OCI-LY1 (cell line): Measurements from ENCODE around the gene EFCAB7.

Experiments
- H2AFZ ChIP-seq: fragments of 200-600 bp; sonication (generic), shearing (Covaris generic); 2 replicates; pipeline ENCODE4 v1.6.0; 2014; ENCODE audit warnings: antibody characterized with exemption, mild to moderate bottlenecking, low read length
- H3F3A ChIP-seq: fragments of 200-600 bp; sonication (generic), shearing (Covaris generic); 2 replicates; pipeline ENCODE4 v1.6.0; 2014; ENCODE audit warnings: mild to moderate bottlenecking, antibody characterized with exemption, low read length, moderate library complexity; ENCODE audit not compliant: insufficient read depth
- H3K27ac ChIP-seq: fragments of 200-600 bp; sonication (generic); 2 replicates; pipeline ENCODE4 v1.5.1; 2014; ENCODE audit warnings: low read length, mixed run types, mild to moderate bottlenecking, low read depth; ENCODE audit not compliant: poor library complexity, severe bottlenecking
- H3K27me3 ChIP-seq: fragments of 200-600 bp; sonication (generic); 2 replicates; pipeline ENCODE4 v1.6.0; 2014; ENCODE audit warnings: antibody characterized with exemption, mild to moderate bottlenecking, low read length, moderate library complexity; ENCODE audit not compliant: insufficient read depth
- H3K36me3 ChIP-seq: fragments of 200-600 bp; sonication (generic); 2 replicates; pipeline ENCODE4 v1.6.1; 2014; ENCODE audit warnings: mild to moderate bottlenecking, antibody characterized with exemption, low read length, moderate library complexity, mixed read lengths; ENCODE audit not compliant: insufficient read depth
- H3K4me1 ChIP-seq: fragments of 200-600 bp; sonication (generic); 2 replicates; pipeline ENCODE4 v1.5.1; 2014; ENCODE audit warnings: mild to moderate bottlenecking, low read length, moderate library complexity; ENCODE audit not compliant: insufficient read depth, severe bottlenecking
- H3K4me2 ChIP-seq: fragments of 200-600 bp; sonication (generic), shearing (Covaris generic); 2 replicates; pipeline ENCODE4 v1.6.1; 2014; ENCODE audit warnings: low read length
- H3K4me3 ChIP-seq: fragments of 200-600 bp; sonication (generic); 2 replicates; pipeline ENCODE4 v1.5.1; 2014; ENCODE audit warnings: low read length, low read depth, mild to moderate bottlenecking, mixed read lengths; ENCODE audit not compliant: poor library complexity, severe bottlenecking
- H3K79me2 ChIP-seq: fragments of 200-600 bp; shearing (Covaris generic); 2 replicates; pipeline ENCODE4 v1.6.1; 2016; ENCODE audit warnings: mixed run types, low read length, mixed read lengths; ENCODE audit not compliant: insufficient read depth
- H3K9ac ChIP-seq: fragments of 200-600 bp; sonication (generic), shearing (Covaris generic); 2 replicates; pipeline ENCODE4 v1.6.1; 2014; ENCODE audit warnings: mild to moderate bottlenecking, low read length, mixed read lengths
- H3K9me2 ChIP-seq: fragments of 200-600 bp; sonication (generic), shearing (Covaris generic); 2 replicates; pipeline ENCODE4 v1.6.1; 2014; ENCODE audit warnings: low read depth, mild to moderate bottlenecking, low read length, mixed read lengths
- H3K9me3 ChIP-seq: fragments of 200-600 bp; shearing (Covaris generic); 2 replicates; pipeline ENCODE4 v1.6.1; 2014; ENCODE audit warnings: low read length, mixed read lengths
- H4K20me1 ChIP-seq: fragments of 200-600 bp; sonication (generic), shearing (Covaris generic); 2 replicates; pipeline ENCODE4 v1.6.0; 2016; ENCODE audit warnings: mild to moderate bottlenecking, low read length; ENCODE audit not compliant: insufficient read depth
- EZH2 ChIP-seq: fragments of 200-600 bp; sonication (generic), shearing (Covaris generic); IDR thresholded peaks from 2 replicates; pipeline ENCODE4 v1.8.0; 2017; ENCODE audit warnings: borderline replicate concordance, mixed run types, mild to moderate bottlenecking, antibody characterized with exemption, low read length, moderate library complexity, mixed read lengths
- TF ChIP-seq, protein P1 (sequence below): fragments of 200-600 bp; sonication (generic), shearing (Covaris generic); IDR thresholded peaks from 2 replicates; pipeline ENCODE4 v1.5.1; 2017; ENCODE audit warnings: mild to moderate bottlenecking, antibody characterized with exemption, low read length, moderate library complexity, mixed read lengths

The EFCAB7 gene

DNA sequence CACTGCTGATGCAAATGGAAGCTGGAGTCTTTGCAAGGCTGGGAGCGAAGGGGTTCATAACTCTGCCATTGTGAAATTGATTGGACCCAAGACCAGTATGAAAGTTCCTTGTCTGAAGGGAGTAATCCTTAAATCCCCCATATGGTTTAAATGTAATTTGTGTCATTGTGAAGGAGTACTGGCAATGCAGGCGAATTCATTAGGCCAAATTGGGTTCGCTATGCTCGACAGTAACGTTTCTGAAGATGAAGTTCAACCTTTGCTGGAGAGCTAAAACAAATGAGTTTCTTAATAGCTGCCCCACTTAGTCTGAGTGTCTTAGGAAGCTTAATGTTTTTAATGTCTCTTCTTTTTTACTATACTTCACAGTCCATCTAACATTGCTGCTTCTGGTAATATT is 97.3 kb downstream of the EFCAB7 start:
- peaks cover 17% of the 10 kb centered on the region for H3K4me1 ChIP-seq
- H4K20me1 ChIP-seq: no peaks in the 10 kb centered on the region
- H3K27ac ChIP-seq: no peak overlapping the region
- H3F3A ChIP-seq: no peaks in the 10 kb centered on the region
- H3K9me2 ChIP-seq: no peaks in the 10 kb centered on the region
- H3K4me2 ChIP-seq: no peak overlapping the region
- H3K9ac ChIP-seq: no peak overlapping the region
- no peak overlapping the region for H2AFZ ChIP-seq
- TF ChIP-seq EZH2: no peak
- TF ChIP-seq, protein P1, sequence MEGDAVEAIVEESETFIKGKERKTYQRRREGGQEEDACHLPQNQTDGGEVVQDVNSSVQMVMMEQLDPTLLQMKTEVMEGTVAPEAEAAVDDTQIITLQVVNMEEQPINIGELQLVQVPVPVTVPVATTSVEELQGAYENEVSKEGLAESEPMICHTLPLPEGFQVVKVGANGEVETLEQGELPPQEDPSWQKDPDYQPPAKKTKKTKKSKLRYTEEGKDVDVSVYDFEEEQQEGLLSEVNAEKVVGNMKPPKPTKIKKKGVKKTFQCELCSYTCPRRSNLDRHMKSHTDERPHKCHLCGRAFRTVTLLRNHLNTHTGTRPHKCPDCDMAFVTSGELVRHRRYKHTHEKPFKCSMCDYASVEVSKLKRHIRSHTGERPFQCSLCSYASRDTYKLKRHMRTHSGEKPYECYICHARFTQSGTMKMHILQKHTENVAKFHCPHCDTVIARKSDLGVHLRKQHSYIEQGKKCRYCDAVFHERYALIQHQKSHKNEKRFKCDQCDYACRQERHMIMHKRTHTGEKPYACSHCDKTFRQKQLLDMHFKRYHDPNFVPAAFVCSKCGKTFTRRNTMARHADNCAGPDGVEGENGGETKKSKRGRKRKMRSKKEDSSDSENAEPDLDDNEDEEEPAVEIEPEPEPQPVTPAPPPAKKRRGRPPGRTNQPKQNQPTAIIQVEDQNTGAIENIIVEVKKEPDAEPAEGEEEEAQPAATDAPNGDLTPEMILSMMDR: no peak
- H3K4me3 ChIP-seq: no peak overlapping the region
- no peaks in the 10 kb centered on the region for H3K79me2 ChIP-seq
- H3K27me3 ChIP-seq: no peaks in the 10 kb centered on the region
- H3K9me3 ChIP-seq: no peaks in the 10 kb centered on the region
- no peaks in the 10 kb centered on the region; the same call in 1 of the 2 replicates for H3K36me3 ChIP-seq

DNA sequence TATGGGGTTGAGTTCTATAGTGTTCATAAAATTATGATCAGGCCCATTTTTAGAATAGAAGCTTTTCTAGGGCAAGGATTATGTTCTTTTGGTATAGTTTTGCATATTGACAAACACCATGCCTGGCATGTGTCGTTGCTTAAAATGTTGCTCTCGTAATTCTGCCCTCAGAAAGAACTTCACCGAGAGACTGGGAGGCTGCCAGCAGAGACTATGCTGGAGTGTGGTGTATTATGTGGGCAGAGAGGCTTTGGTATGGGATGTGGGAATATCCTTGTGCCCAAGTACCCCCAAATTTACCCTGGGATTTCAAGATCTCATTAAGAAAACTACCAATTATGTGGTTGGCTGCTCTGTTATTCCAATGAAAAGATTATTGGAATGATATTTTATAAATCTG is 97.8 kb downstream of the EFCAB7 start:
- H3K27ac ChIP-seq: no peak overlapping the region
- H3K79me2 ChIP-seq: no peaks in the 10 kb centered on the region
- no peak overlapping the region for H3K4me3 ChIP-seq
- no peaks in the 10 kb centered on the region for H3K9me2 ChIP-seq
- no peaks in the 10 kb centered on the region for H3K9me3 ChIP-seq
- H4K20me1 ChIP-seq: no peaks in the 10 kb centered on the region
- TF ChIP-seq EZH2: no peak
- TF ChIP-seq, protein P1: no peak
- no peaks in the 10 kb centered on the region; the same call in 1 of the 2 replicates for H3K36me3 ChIP-seq
- peaks cover 17% of the 10 kb centered on the region for H3K4me1 ChIP-seq
- no peak overlapping the region for H3K9ac ChIP-seq
- no peak overlapping the region for H2AFZ ChIP-seq
- H3F3A ChIP-seq: no peaks in the 10 kb centered on the region
- H3K27me3 ChIP-seq: no peaks in the 10 kb centered on the region
- H3K4me2 ChIP-seq: no peak overlapping the region

DNA sequence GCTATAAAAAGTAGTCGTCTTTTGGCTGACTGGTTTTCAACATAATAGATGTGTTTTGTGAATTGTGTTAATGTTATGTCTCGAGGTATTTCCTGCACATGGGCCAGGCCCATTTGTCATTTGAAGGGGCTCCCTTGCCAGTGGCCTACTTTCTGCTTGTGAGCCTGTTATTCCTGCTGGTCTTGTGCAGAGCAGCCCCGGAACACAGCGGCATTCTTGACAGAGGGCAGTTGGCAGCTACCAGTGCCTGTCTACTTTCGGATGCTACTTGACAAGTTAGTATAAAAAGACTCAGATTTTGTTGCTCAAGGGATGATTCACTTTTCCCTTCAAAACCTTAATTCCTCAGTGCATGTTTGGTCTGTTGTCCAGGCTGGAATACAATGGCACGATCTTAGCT is 98.4 kb downstream of the EFCAB7 start:
- TF ChIP-seq, protein P1: no peak
- no peak for TF ChIP-seq EZH2
- Histone ChIP-seq H3F3A (no peaks in the 10 kb centered on the region), H2AFZ (no peak overlapping the region), H3K79me2 (no peaks in the 10 kb centered on the region), H3K4me1 (peaks cover 17% of the 10 kb centered on the region), H3K4me3 (no peak overlapping the region), H3K9me2 (no peaks in the 10 kb centered on the region), H3K36me3 (no peaks in the 10 kb centered on the region; the same call in 1 of the 2 replicates), H3K27ac (no peak overlapping the region), H4K20me1 (no peaks in the 10 kb centered on the region), H3K4me2 (no peak overlapping the region), H3K9ac (no peak overlapping the region), H3K9me3 (no peaks in the 10 kb centered on the region), H3K27me3 (no peaks in the 10 kb centered on the region)
